ENCODE measurements around the gene PLD3. TPM values are rescaled to one million over a fixed set of nuclear protein-coding genes. Genes with fewer than 3 reads are reported as not detected.

Gene PLD3
- total RNA-seq, result 100 to 1,000 TPM; 237 to 302 (median 266) TPM

- 0 to 2% methylated on average over 5 to 17 of the region's 77 CpGs for WGBS, 2 donors (ENCODE audit: low coverage in 1 of 2)
These were observed at the start of gene PLD3, which contains the start of gene C19orf47 for GRCh38 chr19:40348125-40348913. Gene PLD3, plus strand, starts transcription at chr19:40348695. Its CDS starts 17,789 bp downstream, at chr19:40366484. Gene C19orf47, minus strand, starts transcription at chr19:40348397. Its CDS starts 6,540 bp downstream, at chr19:40341857.

GRCh38 chr19:40300668-40301067, 47.8 kb upstream of the PLD3 start:
- no peaks in the 10 kb centered on the region for H3K36me3 ChIP-seq
- WGBS, 2 donors (ENCODE audit: low coverage in 1 of 2), result 96% methylated on average over 4 of the region's 4 CpGs; no CpG with 5 or more reads in 1 of the 2 donors
- H3K9me3 ChIP-seq, result no peaks in the 10 kb centered on the region
- H3K4me3 ChIP-seq, result no peak overlapping the region
- ATAC-seq, result no peak
- H3K4me1 ChIP-seq, result peaks cover 0 to 8% (median 0%) of the 10 kb centered on the region in 3 donors
- TF ChIP-seq EP300 (IDR thresholded peaks at IDR 0.05), result no peak
- TF ChIP-seq POLR2A (IDR thresholded peaks at IDR 0.05), result no peak
- TF ChIP-seq POLR2AphosphoS5 (IDR thresholded peaks at IDR 0.05), result no peak
- no peak for TF ChIP-seq CTCF (IDR thresholded peaks at IDR 0.05)
- no peak overlapping the region for H3K27ac ChIP-seq
- no peaks in the 10 kb centered on the region for H3K27me3 ChIP-seq

More at GRCh38 chr19:40348125-40348913, at the start of gene PLD3, which contains the start of gene C19orf47:
- peaks cover 0 to 44% (median 9%) of the 10 kb centered on the region in 3 donors for H3K4me1 ChIP-seq
- no peaks in the 10 kb centered on the region for H3K27me3 ChIP-seq
- no peaks in the 10 kb centered on the region for H3K9me3 ChIP-seq
- peak within 1 kb of the TSS; percentile 47 to 88 (median 85) for H3K27ac ChIP-seq
- ATAC-seq, result peak; percentile 99
- H3K36me3 ChIP-seq, result peaks cover 0 to 17% of the 10 kb centered on the region in 2 donors
- peak within 1 kb of the TSS; percentile 68 to 81 for H3K4me3 ChIP-seq
- TF ChIP-seq CTCF (IDR thresholded peaks at IDR 0.05), result peak in 3 of 4 experiments; percentile 1 to 14 (median 13)
- TF ChIP-seq POLR2A (IDR thresholded peaks at IDR 0.05), result peak; percentile 80 to 81
- peak; percentile 98 for TF ChIP-seq POLR2AphosphoS5 (IDR thresholded peaks at IDR 0.05)
- TF ChIP-seq EP300 (IDR thresholded peaks at IDR 0.05), result no peak

GRCh38 chr19:40302224-40303011, 46.1 kb upstream of the PLD3 start:
- peaks cover 0 to 9% (median 0%) of the 10 kb centered on the region in 3 donors for H3K4me1 ChIP-seq
- WGBS, 2 donors (ENCODE audit: low coverage in 1 of 2), result 76 to 78% methylated on average over 5 to 6 of the region's 6 CpGs
- no peak for TF ChIP-seq CTCF (IDR thresholded peaks at IDR 0.05)
- no peaks in the 10 kb centered on the region for H3K9me3 ChIP-seq
- no peak for ATAC-seq
- no peaks in the 10 kb centered on the region for H3K27me3 ChIP-seq
- no peaks in the 10 kb centered on the region for H3K36me3 ChIP-seq
- no peak overlapping the region for H3K27ac ChIP-seq
- no peak overlapping the region for H3K4me3 ChIP-seq

- TF ChIP-seq EP300 (IDR thresholded peaks at IDR 0.05), result no peak
- no peak for TF ChIP-seq POLR2A (IDR thresholded peaks at IDR 0.05)
- TF ChIP-seq CTCF (IDR thresholded peaks at IDR 0.05), result no peak
- TF ChIP-seq POLR2AphosphoS5 (IDR thresholded peaks at IDR 0.05), result no peak
- no peak for ATAC-seq
- Histone ChIP-seq H3K9me3 (no peaks in the 10 kb centered on the region), H3K36me3 (no peaks in the 10 kb centered on the region), H3K27ac (no peak overlapping the region), H3K4me1 (peaks cover 0 to 9% (median 0%) of the 10 kb centered on the region in 3 donors), H3K4me3 (no peak overlapping the region), H3K27me3 (no peaks in the 10 kb centered on the region)
- WGBS, 2 donors (ENCODE audit: low coverage in 1 of 2), result 70 to 79% methylated on average over 2 of the region's 2 CpGs
These were observed 44.7 kb upstream of the PLD3 start for GRCh38 chr19:40303765-40304164.
